Stimulated activated CD8-positive, alpha-beta memory T cell treated with anti-CD3 and anti-CD28 coated beads, Interleukin-7, amount 100 ng/mL, for 4 hours (primary cell): Measurements from ENCODE around the gene ZNF662.

Experiments
- DNase-seq, 2 donors: peaks; one replicate each; pipeline ENCODE4 v3.0.0-alpha.2; 2020; ENCODE audit warnings: low read depth in 2 of 2

Gene ZNF662

GRCh38 chr3:42886294-42886822, 19.6 kb upstream of the ZNF662 start:
- no peak for DNase-seq

GRCh38 chr3:42887084-42887483, 18.9 kb upstream of the ZNF662 start:
- DNase-seq = no peak

- no peak for DNase-seq
Measured at GRCh38 chr3:42891042-42891441, 14.9 kb upstream of the ZNF662 start.

- no peak for DNase-seq
Measured at GRCh38 chr3:42892169-42892568, 13.8 kb upstream of the ZNF662 start.

GRCh38 chr3:42892807-42893206, 13.1 kb upstream of the ZNF662 start:
- no peak for DNase-seq

- DNase-seq = no peak
Measured at GRCh38 chr3:42894698-42895579, 11.0 kb upstream of the ZNF662 start.

- DNase-seq = no peak
Measured at GRCh38 chr3:42895580-42895868, 10.4 kb upstream of the ZNF662 start.

- DNase-seq = no peak
Measured at GRCh38 chr3:42898896-42899675, 6.9 kb upstream of the ZNF662 start.

GRCh38 chr3:42900226-42901072, 5.5 kb upstream of the ZNF662 start:
- no peak for DNase-seq

- DNase-seq = no peak
Measured at GRCh38 chr3:42901073-42901415, 4.9 kb upstream of the ZNF662 start.

- DNase-seq = no peak
Measured at GRCh38 chr3:42902257-42902656, 3.7 kb upstream of the ZNF662 start.

- no peak for DNase-seq
Measured at GRCh38 chr3:42904076-42904475, 1.9 kb upstream of the ZNF662 start.

- no peak for DNase-seq
Measured at GRCh38 chr3:42905740-42906069, 237 bp upstream of the ZNF662 start.

GRCh38 chr3:42906848-42907183, 874 bp downstream of the ZNF662 start:
- no peak for DNase-seq

- no peak for DNase-seq
Measured at GRCh38 chr3:42908675-42909074, 2.7 kb downstream of the ZNF662 start.

- DNase-seq = no peak
Measured at GRCh38 chr3:42911551-42911950, 5.6 kb downstream of the ZNF662 start.

GRCh38 chr3:42914771-42915515, 9.0 kb downstream of the ZNF662 start:
- no peak for DNase-seq

GRCh38 chr3:42923606-42924005, 17.7 kb downstream of the ZNF662 start:
- DNase-seq = no peak

GRCh38 chr3:42926310-42926709, 20.4 kb downstream of the ZNF662 start:
- no peak for DNase-seq

- DNase-seq = no peak
Measured at GRCh38 chr3:42934111-42934510, 28.2 kb downstream of the ZNF662 start.

GRCh38 chr3:42934910-42935309, 29.0 kb downstream of the ZNF662 start:
- DNase-seq = no peak

GRCh38 chr3:42935472-42935871, 29.5 kb downstream of the ZNF662 start:
- no peak for DNase-seq
